HG02938 (cell line): Measurements from ENCODE around the gene ZMAT5.

Experiments
- ATAC-seq: cut with Tn5 transposase; IDR thresholded peaks from one replicate; pipeline ENCODE4 v1.9.1; 2021; ENCODE audit warnings: mild to moderate bottlenecking, moderate library complexity; ENCODE audit not compliant: unreplicated experiment

ZMAT5 gene

GRCh38 chr22:29787371-29787980 lies 20.7 kb upstream of the ZMAT5 start:
- no peak for ATAC-seq

GRCh38 chr22:29786031-29786430 lies 19.2 kb upstream of the ZMAT5 start:
- ATAC-seq, result no peak

- ATAC-seq, result no peak
Measured at GRCh38 chr22:29784451-29785361, 17.9 kb upstream of the ZMAT5 start.

GRCh38 chr22:29782061-29782845 lies 15.4 kb upstream of the ZMAT5 start:
- no peak for ATAC-seq

GRCh38 chr22:29780748-29781676 lies 14.2 kb upstream of the ZMAT5 start:
- ATAC-seq, result no peak

GRCh38 chr22:29780220-29780619 lies 13.4 kb upstream of the ZMAT5 start:
- no peak for ATAC-seq

GRCh38 chr22:29773233-29773632 lies 6.4 kb upstream of the ZMAT5 start:
- ATAC-seq, result no peak

GRCh38 chr22:29772170-29772641 lies 5.4 kb upstream of the ZMAT5 start:
- ATAC-seq, result no peak

GRCh38 chr22:29769723-29770321 lies 3.0 kb upstream of the ZMAT5 start:
- ATAC-seq, result no peak

GRCh38 chr22:29768052-29768693 lies 1.4 kb upstream of the ZMAT5 start:
- ATAC-seq, result no peak

GRCh38 chr22:29767171-29768051 lies 604 bp upstream of the ZMAT5 start, which contains the start of gene UQCR10:
UQCR10 (plus strand) TSS chr22:29767369; CDS start chr22:29767399, 30 bp downstream.
- peak; percentile 63 for ATAC-seq

- ATAC-seq, result peak; percentile 26
Measured at GRCh38 chr22:29765905-29766631, 739 bp downstream of the ZMAT5 start.

GRCh38 chr22:29762263-29762662 lies 4.5 kb downstream of the ZMAT5 start:
- no peak for ATAC-seq

GRCh38 chr22:29758959-29759358 lies 7.8 kb downstream of the ZMAT5 start:
- ATAC-seq, result no peak

GRCh38 chr22:29758068-29758622 lies 8.7 kb downstream of the ZMAT5 start:
- ATAC-seq, result no peak

- no peak for ATAC-seq
Measured at GRCh38 chr22:29757096-29757495, 9.7 kb downstream of the ZMAT5 start.

- no peak for ATAC-seq
Measured at GRCh38 chr22:29756341-29756740, 10.5 kb downstream of the ZMAT5 start.
